Panc1 (cell line): ENCODE data around the gene TRIM25.

Experiments used
- POLR2AphosphoS5 ChIP-seq: IDR thresholded peaks from 2 replicates; pipeline ENCODE4 v1.6.1; 2012; ENCODE audit warnings: mild to moderate bottlenecking, low read depth, low read length, moderate library complexity
- SIN3A ChIP-seq: IDR thresholded peaks from 2 replicates; pipeline ENCODE4 v1.6.1; 2012; ENCODE audit warnings: low read depth, mild to moderate bottlenecking, low read length, moderate library complexity, borderline replicate concordance; ENCODE audit not compliant: insufficient read depth
- TCF7L2 ChIP-seq: IDR thresholded peaks from 2 replicates; pipeline ENCODE4 v1.6.1; 2011; ENCODE audit warnings: mild to moderate bottlenecking, low read depth, low read length, inconsistent platforms
- TF ChIP-seq, protein P1 (sequence below): fragments of 450-650 bp; IDR thresholded peaks from 2 replicates; pipeline ENCODE4 v1.5.1; 2017; ENCODE audit warnings: mild to moderate bottlenecking
- TF ChIP-seq, protein P2 (sequence below), 2 experiments: IDR thresholded peaks; 2 replicates each; pipeline ENCODE4 v1.6.1; 2011 to 2012; ENCODE audit warnings: low read depth in 2 of 2, control low read depth in 1 of 2, low read length in 1 of 2, mild to moderate bottlenecking in 1 of 2, moderate library complexity in 1 of 2; ENCODE audit not compliant: insufficient read depth in 1 of 2

DNA sequence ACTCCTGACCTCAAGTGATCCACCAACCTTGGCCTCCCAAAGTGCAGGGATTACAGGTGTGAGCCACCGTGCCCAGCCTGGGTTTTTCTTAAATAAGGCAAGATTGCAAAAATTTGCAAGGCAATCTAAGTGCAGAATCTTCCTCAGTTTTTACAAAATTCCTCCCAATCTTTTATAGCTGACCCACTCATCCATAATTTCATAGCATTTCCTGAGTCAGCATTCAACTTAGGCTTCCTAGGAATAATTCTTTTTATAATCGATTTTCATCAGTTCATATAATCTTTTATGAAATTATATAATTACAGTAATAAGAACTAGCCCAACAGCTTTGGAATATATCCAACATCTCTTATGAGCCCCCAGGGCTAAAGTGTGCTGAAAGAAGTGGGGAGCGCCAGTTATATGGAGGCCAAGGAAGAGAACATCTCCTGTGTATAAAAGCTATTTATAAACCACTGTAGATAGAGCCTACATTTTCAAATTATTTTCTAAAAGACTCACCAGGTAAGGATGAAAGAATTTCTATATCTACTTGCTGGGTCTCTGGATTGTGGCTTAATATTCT is 32.2 kb upstream of the TRIM25 start:
- TF ChIP-seq POLR2AphosphoS5 (no peak), TCF7L2 (no peak), SIN3A (no peak)
- TF ChIP-seq, protein P1, sequence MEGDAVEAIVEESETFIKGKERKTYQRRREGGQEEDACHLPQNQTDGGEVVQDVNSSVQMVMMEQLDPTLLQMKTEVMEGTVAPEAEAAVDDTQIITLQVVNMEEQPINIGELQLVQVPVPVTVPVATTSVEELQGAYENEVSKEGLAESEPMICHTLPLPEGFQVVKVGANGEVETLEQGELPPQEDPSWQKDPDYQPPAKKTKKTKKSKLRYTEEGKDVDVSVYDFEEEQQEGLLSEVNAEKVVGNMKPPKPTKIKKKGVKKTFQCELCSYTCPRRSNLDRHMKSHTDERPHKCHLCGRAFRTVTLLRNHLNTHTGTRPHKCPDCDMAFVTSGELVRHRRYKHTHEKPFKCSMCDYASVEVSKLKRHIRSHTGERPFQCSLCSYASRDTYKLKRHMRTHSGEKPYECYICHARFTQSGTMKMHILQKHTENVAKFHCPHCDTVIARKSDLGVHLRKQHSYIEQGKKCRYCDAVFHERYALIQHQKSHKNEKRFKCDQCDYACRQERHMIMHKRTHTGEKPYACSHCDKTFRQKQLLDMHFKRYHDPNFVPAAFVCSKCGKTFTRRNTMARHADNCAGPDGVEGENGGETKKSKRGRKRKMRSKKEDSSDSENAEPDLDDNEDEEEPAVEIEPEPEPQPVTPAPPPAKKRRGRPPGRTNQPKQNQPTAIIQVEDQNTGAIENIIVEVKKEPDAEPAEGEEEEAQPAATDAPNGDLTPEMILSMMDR = no peak
- TF ChIP-seq, protein P2, sequence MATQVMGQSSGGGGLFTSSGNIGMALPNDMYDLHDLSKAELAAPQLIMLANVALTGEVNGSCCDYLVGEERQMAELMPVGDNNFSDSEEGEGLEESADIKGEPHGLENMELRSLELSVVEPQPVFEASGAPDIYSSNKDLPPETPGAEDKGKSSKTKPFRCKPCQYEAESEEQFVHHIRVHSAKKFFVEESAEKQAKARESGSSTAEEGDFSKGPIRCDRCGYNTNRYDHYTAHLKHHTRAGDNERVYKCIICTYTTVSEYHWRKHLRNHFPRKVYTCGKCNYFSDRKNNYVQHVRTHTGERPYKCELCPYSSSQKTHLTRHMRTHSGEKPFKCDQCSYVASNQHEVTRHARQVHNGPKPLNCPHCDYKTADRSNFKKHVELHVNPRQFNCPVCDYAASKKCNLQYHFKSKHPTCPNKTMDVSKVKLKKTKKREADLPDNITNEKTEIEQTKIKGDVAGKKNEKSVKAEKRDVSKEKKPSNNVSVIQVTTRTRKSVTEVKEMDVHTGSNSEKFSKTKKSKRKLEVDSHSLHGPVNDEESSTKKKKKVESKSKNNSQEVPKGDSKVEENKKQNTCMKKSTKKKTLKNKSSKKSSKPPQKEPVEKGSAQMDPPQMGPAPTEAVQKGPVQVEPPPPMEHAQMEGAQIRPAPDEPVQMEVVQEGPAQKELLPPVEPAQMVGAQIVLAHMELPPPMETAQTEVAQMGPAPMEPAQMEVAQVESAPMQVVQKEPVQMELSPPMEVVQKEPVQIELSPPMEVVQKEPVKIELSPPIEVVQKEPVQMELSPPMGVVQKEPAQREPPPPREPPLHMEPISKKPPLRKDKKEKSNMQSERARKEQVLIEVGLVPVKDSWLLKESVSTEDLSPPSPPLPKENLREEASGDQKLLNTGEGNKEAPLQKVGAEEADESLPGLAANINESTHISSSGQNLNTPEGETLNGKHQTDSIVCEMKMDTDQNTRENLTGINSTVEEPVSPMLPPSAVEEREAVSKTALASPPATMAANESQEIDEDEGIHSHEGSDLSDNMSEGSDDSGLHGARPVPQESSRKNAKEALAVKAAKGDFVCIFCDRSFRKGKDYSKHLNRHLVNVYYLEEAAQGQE (IDR thresholded peaks at IDR 0.05; ENCODE audit: insufficient read depth in 1 of 2, low read depth in 2 of 2, low read length in 1 of 2) = no peak
